Panc1 (cell line): ENCODE results near the gene RCOR3. TPM values are rescaled to one million over a fixed set of nuclear protein-coding genes. Genes with fewer than 3 reads are reported as not detected.

Source experiments
- ATAC-seq: fragments of 200-7000 bp; cut with Tn5 transposase; 2 replicates; pipeline ENCODE4 v1.9.1; 2020; ENCODE audit warnings: mild to moderate bottlenecking, moderate library complexity
- BruUV-seq: library from RNA; stranded (reverse); fragments of 400-500 nt; replicated peaks from 2 replicates; lab custom pipeline; 2021; lab: Mats Ljungman, UMichigan
- CTCF ChIA-PET: fragments of 300-600 bp; sonication (Branson Sonifier 250); formaldehyde crosslinking; loops from one replicate; lab custom pipeline; 2022; ENCODE audit warnings: antibody characterized with exemption; lab: Charles Lee
- POLR2A ChIA-PET: fragments of 300-600 bp; sonication (Branson Sonifier 250); formaldehyde crosslinking; loops from one replicate; lab custom pipeline; 2022; ENCODE audit warnings: antibody characterized with exemption; lab: Charles Lee
- DNase-seq: peaks from one replicate; pipeline ENCODE4 v3.0.0-alpha.2; 2010; ENCODE audit warnings: low read depth, low spot score
- H3K27ac ChIP-seq: 2 replicates; pipeline ENCODE4 v1.5.1; 2011; ENCODE audit warnings: mild to moderate bottlenecking, low read length, inconsistent platforms
- H3K27me3 ChIP-seq: fragments of 200-500 bp; sonication (Bioruptor generic); 2 replicates; pipeline ENCODE4 v1.6.0; 2014; ENCODE audit warnings: low read length, inconsistent platforms; ENCODE audit not compliant: control insufficient read depth, insufficient read depth
- H3K36me3 ChIP-seq: fragments of 200-500 bp; sonication (Bioruptor generic); 2 replicates; pipeline ENCODE4 v1.5.1; 2014; ENCODE audit warnings: inconsistent platforms, mild to moderate bottlenecking, low read length, moderate library complexity; ENCODE audit not compliant: control insufficient read depth, insufficient read depth
- H3K4me1 ChIP-seq: 2 replicates; pipeline ENCODE4 v1.5.1; 2011; ENCODE audit warnings: inconsistent platforms, mild to moderate bottlenecking, low read length, moderate library complexity; ENCODE audit not compliant: control insufficient read depth, insufficient read depth
- H3K4me3 ChIP-seq, 2 experiments: 2 replicates each; pipeline ENCODE4 v1.5.1; 2011 to 2012; ENCODE audit warnings: low read depth in 2 of 2, low read length in 2 of 2, mild to moderate bottlenecking in 2 of 2, inconsistent platforms in 1 of 2, moderate library complexity in 1 of 2
- H3K9me3 ChIP-seq: fragments of 200-500 bp; sonication (Bioruptor generic); 2 replicates; pipeline ENCODE4 v1.5.1; 2014; ENCODE audit warnings: low read depth, mild to moderate bottlenecking, inconsistent platforms, low read length, moderate library complexity; ENCODE audit not compliant: control insufficient read depth, insufficient read depth
- POLR2AphosphoS5 ChIP-seq: IDR thresholded peaks from 2 replicates; pipeline ENCODE4 v1.6.1; 2012; ENCODE audit warnings: mild to moderate bottlenecking, low read depth, low read length, moderate library complexity
- SIN3A ChIP-seq: IDR thresholded peaks from 2 replicates; pipeline ENCODE4 v1.6.1; 2012; ENCODE audit warnings: low read depth, mild to moderate bottlenecking, low read length, moderate library complexity, borderline replicate concordance; ENCODE audit not compliant: insufficient read depth
- TCF7L2 ChIP-seq: IDR thresholded peaks from 2 replicates; pipeline ENCODE4 v1.6.1; 2011; ENCODE audit warnings: mild to moderate bottlenecking, low read depth, low read length, inconsistent platforms
- in situ Hi-C: cut with HindIII; loops from 2 replicates; pipeline ENCODE4 v1.10.0; 2016; ENCODE audit warnings: low sequenced_read_pairs, low pct_unique_long_range_greater_than_20kb
- intact Hi-C: fragments of 100-400 bp; cut with micrococcal nuclease; formaldehyde crosslinking; loops from one replicate; pipeline ENCODE4 v1.10.0; 2022; ENCODE audit not compliant: unreplicated experiment
- total RNA-seq: library from RNA; stranded (reverse); gene quantifications from one replicate; pipeline ENCODE4 v1.2.1, GENCODE V29; 2021; ENCODE audit not compliant: unreplicated experiment
- TF ChIP-seq, protein P1 (sequence below), 2 experiments: IDR thresholded peaks; 2 replicates each; pipeline ENCODE4 v1.6.1; 2011 to 2012; ENCODE audit warnings: low read depth in 2 of 2, control low read depth in 1 of 2, low read length in 1 of 2, mild to moderate bottlenecking in 1 of 2, moderate library complexity in 1 of 2; ENCODE audit not compliant: insufficient read depth in 1 of 2
- TF ChIP-seq, protein P2 (sequence below): fragments of 450-650 bp; IDR thresholded peaks from 2 replicates; pipeline ENCODE4 v1.5.1; 2017; ENCODE audit warnings: mild to moderate bottlenecking

Gene RCOR3
- total RNA-seq, 1 experiment from 2014 or later, result 40.4 TPM

DNA sequence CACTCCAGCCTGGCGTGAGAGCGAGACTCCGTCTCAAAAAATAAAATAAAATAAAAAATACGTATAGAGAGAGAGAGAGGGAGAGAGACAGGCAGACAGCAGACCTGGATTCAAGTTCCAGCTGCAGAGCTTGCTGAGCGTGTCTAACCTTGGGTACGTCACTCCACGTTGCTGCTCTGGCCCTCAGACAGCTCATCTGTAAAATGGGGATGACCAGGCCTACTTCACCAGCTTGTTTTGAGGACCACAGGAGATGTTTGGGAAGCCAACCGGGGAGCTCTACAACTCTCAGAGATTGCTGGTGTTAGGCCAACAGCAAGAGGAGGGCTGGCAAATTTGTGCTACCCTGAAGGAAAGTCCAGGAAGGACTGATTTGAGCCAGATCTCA, 67.0 kb downstream of the RCOR3 start:
- Histone ChIP-seq H3K9me3 (no peaks in the 10 kb centered on the region), H3K4me3 (peak overlapping the region; percentile 62 to 76), H3K4me1 (peaks cover 11% of the 10 kb centered on the region), H3K36me3 (no peaks in the 10 kb centered on the region), H3K27me3 (no peaks in the 10 kb centered on the region), H3K27ac (peak overlapping the region; percentile 80)
- DNase-seq, result peak; percentile 33
- ChIA-PET POLR2A (no interaction called here), CTCF (no interaction called here)
- BruUV-seq, result no TSS peak
- peak; percentile 3; the same call in 1 of the 2 replicates for ATAC-seq
- TF ChIP-seq, protein P1, sequence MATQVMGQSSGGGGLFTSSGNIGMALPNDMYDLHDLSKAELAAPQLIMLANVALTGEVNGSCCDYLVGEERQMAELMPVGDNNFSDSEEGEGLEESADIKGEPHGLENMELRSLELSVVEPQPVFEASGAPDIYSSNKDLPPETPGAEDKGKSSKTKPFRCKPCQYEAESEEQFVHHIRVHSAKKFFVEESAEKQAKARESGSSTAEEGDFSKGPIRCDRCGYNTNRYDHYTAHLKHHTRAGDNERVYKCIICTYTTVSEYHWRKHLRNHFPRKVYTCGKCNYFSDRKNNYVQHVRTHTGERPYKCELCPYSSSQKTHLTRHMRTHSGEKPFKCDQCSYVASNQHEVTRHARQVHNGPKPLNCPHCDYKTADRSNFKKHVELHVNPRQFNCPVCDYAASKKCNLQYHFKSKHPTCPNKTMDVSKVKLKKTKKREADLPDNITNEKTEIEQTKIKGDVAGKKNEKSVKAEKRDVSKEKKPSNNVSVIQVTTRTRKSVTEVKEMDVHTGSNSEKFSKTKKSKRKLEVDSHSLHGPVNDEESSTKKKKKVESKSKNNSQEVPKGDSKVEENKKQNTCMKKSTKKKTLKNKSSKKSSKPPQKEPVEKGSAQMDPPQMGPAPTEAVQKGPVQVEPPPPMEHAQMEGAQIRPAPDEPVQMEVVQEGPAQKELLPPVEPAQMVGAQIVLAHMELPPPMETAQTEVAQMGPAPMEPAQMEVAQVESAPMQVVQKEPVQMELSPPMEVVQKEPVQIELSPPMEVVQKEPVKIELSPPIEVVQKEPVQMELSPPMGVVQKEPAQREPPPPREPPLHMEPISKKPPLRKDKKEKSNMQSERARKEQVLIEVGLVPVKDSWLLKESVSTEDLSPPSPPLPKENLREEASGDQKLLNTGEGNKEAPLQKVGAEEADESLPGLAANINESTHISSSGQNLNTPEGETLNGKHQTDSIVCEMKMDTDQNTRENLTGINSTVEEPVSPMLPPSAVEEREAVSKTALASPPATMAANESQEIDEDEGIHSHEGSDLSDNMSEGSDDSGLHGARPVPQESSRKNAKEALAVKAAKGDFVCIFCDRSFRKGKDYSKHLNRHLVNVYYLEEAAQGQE (IDR thresholded peaks at IDR 0.05; ENCODE audit: insufficient read depth in 1 of 2, low read depth in 2 of 2, low read length in 1 of 2), result no peak
- no peak for TF ChIP-seq TCF7L2
- TF ChIP-seq POLR2AphosphoS5, result no peak
- no peak for TF ChIP-seq SIN3A
- TF ChIP-seq, protein P2, sequence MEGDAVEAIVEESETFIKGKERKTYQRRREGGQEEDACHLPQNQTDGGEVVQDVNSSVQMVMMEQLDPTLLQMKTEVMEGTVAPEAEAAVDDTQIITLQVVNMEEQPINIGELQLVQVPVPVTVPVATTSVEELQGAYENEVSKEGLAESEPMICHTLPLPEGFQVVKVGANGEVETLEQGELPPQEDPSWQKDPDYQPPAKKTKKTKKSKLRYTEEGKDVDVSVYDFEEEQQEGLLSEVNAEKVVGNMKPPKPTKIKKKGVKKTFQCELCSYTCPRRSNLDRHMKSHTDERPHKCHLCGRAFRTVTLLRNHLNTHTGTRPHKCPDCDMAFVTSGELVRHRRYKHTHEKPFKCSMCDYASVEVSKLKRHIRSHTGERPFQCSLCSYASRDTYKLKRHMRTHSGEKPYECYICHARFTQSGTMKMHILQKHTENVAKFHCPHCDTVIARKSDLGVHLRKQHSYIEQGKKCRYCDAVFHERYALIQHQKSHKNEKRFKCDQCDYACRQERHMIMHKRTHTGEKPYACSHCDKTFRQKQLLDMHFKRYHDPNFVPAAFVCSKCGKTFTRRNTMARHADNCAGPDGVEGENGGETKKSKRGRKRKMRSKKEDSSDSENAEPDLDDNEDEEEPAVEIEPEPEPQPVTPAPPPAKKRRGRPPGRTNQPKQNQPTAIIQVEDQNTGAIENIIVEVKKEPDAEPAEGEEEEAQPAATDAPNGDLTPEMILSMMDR, result no peak
- in situ Hi-C loops, result no loop called here
- intact Hi-C loops, result loop anchor here (5.0 to 10.0 kb wide), 2 partner anchors 59 to 331 kb away; no protein-coding TSS in a partner anchor

DNA sequence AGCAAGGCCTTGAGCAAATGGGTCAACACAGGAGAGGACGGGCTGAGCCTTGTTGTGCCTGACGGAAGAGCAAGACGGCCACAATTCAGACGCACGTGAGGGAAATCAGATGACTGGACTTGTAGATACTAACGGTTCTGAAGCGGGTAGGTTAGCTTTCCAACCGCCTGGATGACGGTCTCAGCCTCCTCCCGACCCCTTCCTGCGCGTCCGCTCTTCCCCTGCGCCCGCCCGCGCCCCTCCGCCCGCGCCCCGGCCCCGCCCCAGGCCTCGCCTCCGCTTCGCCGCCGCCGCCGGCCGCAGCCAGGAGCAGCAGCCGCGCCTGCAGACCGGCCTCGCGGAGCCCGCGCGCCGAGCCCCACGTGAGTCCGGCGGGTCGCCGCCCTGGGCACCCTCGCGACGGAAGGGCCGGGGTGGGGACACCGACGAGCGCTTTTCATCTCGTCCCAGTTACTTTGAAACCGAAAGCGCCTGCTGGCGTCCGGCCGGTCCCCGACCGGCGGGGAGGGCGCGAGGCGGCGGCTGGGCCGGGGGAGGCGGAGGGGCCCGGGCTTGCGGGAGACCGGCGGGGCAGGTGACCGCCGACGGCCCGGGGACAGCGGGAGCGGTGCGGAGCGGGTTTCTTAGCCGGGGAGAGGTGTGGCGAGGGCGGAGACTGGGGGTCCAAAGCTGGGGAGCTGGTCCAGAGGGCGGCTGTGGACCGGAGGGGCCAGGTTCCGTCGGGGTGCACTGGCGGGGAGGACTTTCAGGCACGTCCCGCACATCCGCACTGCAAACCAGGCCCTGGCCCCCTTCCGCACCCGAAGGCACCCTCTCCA, 67.6 kb downstream of the RCOR3 start, which contains the start of gene TRAF5:
TRAF5 (plus strand) TSS at position 306 of the 818 bp plus-strand sequence. CDS start 26,407 bp downstream, outside the sequence.
- ATAC-seq (peak; percentile 77), DNase-seq (no peak)
- in situ Hi-C loops (no loop called here), intact Hi-C loops (loop anchor here (5.0 to 10.0 kb wide), 2 partner anchors 58 to 331 kb away; no protein-coding TSS in a partner anchor)
- CTCF ChIA-PET, result interaction anchor here (0.9 kb wide), 1 partner anchor 57 kb away, joined by 3 read pairs; no protein-coding TSS in a partner anchor
- POLR2A ChIA-PET, result no interaction called here
- Histone ChIP-seq H3K4me1 (peaks cover 11% of the 10 kb centered on the region), H3K9me3 (no peaks in the 10 kb centered on the region), H3K27me3 (no peaks in the 10 kb centered on the region), H3K36me3 (no peaks in the 10 kb centered on the region), H3K27ac (peak within 1 kb of the TSS; percentile 80), H3K4me3 (peak within 1 kb of the TSS; percentile 62 to 76)
- BruUV-seq, result no TSS peak
- TF ChIP-seq POLR2AphosphoS5, result no peak
- TF ChIP-seq SIN3A, result no peak; the same call in 1 of the 2 replicates
- TF ChIP-seq TCF7L2, result no peak
- TF ChIP-seq, protein P2, result no peak
- TF ChIP-seq, protein P1 (IDR thresholded peaks at IDR 0.05; ENCODE audit: insufficient read depth in 1 of 2, low read depth in 2 of 2, low read length in 1 of 2), result no peak
